Heart right ventricle (tissue), 16 donors: ENCODE results near the gene RXFP1. TPM values are rescaled to one million over a fixed set of nuclear protein-coding genes. Genes with fewer than 3 reads are reported as not detected.
"Not testable (repeated sequence)": the region's sequence is repeated elsewhere in the genome, so short reads cannot be mapped to it uniquely, and the experiment has no call there.

Experiments used
- ATAC-seq, 8 donors: fragments of 200-7000 bp; cut with Tn5 transposase; one replicate each; pipeline ENCODE4 v1.9.1; 2020; ENCODE audit warnings: mild to moderate bottlenecking in 8 of 8, moderate library complexity in 8 of 8, moderate number of reproducible peaks in 1 of 8
- DNase-seq, 2 donors: peaks; one replicate each; pipeline ENCODE4 v3.0.0-alpha.2; 2020
- H3K27ac ChIP-seq, 10 donors: fragments of 200-600 bp; sonication (generic) in 2 of 10; one replicate each; pipeline versions ENCODE4 v1.5.0 to v1.8.0; 2020 to 2022; ENCODE audit warnings: mild to moderate bottlenecking in 3 of 10
- H3K27me3 ChIP-seq, 7 donors: fragments of 200-600 bp; one replicate each; pipeline ENCODE4 v1.8.0; 2021 to 2022; ENCODE audit warnings: mild to moderate bottlenecking in 2 of 7
- H3K36me3 ChIP-seq, 9 donors: fragments of 200-600 bp; sonication (generic) in 1 of 9; one replicate each; pipeline versions ENCODE4 v1.5.0 to v1.8.0; 2020 to 2022; ENCODE audit warnings: mild to moderate bottlenecking in 2 of 9
- H3K4me1 ChIP-seq, 9 donors: fragments of 200-600 bp; sonication (generic) in 1 of 9; one replicate each; pipeline versions ENCODE4 v1.5.0 to v1.8.0; 2020 to 2022; ENCODE audit warnings: mild to moderate bottlenecking in 4 of 9
- H3K4me3 ChIP-seq, 10 donors: fragments of 200-600 bp; sonication (generic) in 2 of 10; one replicate each; pipeline versions ENCODE4 v1.5.0 to v1.8.0; 2020 to 2022; ENCODE audit warnings: mild to moderate bottlenecking in 7 of 10, moderate library complexity in 2 of 10
- H3K9me3 ChIP-seq, 11 donors: fragments of 200-600 bp in 10 of 11; sonication (generic) in 2 of 11; one replicate each; pipeline versions ENCODE4 v1.5.0 to v1.8.0; 2013 to 2022; ENCODE audit warnings: mild to moderate bottlenecking in 2 of 11, control low read depth in 1 of 11, moderate library complexity in 1 of 11
- CTCF ChIP-seq, 9 donors: fragments of 200-600 bp; sonication (generic) in 2 of 9; IDR thresholded peaks; one replicate each; pipeline versions ENCODE4 v1.5.0 to v1.8.0; 2021 to 2022; ENCODE audit warnings: antibody characterized with exemption in 9 of 9, mild to moderate bottlenecking in 5 of 9, moderate library complexity in 1 of 9
- WGBS, 2 donors: extraction: QIAGEN DNeasy Blood & Tissue Kit; methylation state at CpG; one replicate each; pipeline ENCODE4 v1.1.7; 2013; ENCODE audit warnings: inconsistent platforms in 1 of 2; 5-methylcytosine and 5-hydroxymethylcytosine counted together
- intact Hi-C, 10 donors: fragments of 100-400 bp; cut with DNase I; formaldehyde crosslinking; loops; one replicate each; pipeline versions ENCODE4 v1.11.1 to v1.14.2; 2022
- polyA plus RNA-seq, 2 donors: library from polyadenylated mRNA; stranded (reverse); fragments of 200-250 nt; gene quantifications; one replicate each; pipeline ENCODE4 v1.2.3, GENCODE V29; 2013
- total RNA-seq, 10 donors: library from RNA; stranded (reverse); fragmentation: NEBNext Ultra II Directional in 3 of 10; extraction: Animal tissue kit (Norgen Biotek cat#: 25700) in 3 of 10; gene quantifications; one replicate each; pipeline versions ENCODE4 v1.2.1 to v1.2.4, GENCODE V29; 2021 to 2023
- donor health status: Arrhythmogenic right ventricular cardiomyopathy.
- donor health status: ischemic (EF 13 %, LVEDD 7.1; RV severe dilation, severe dysfunction).
- donor health status: healthy with polysubstance abuse.
- donor health status: DM: no; HTN: yes; CAD: no.
- donor health status: DM: no; HTN: no; CAD: no.
- donor health status: ischemic (EF 25% LVEDD 6.9; RV normal size, moderate dysfunction).
- donor health status: ischemic (EF 25% LVEDD 5.7; RV mildly dilated, moderate dysfunction).
- donor health status: healthy.
- donor health status: DM: yes; HTN: yes; CAD: no.
- donor health status: Ischemic cardiomyopathy.
- donor health status: ischemic (EF 35%, LVEDD 5.7; RV mildly dilated, moderate dysfunction).
- donor health status: nonischemic (EF 11% LVEDD 7.7; RV severe dilation, severe dysfunction).
- donor health status: DM: yes; HTN: yes; CAD: no.
- donor health status: PGD.
- donor health status: ischemic (EF 29% LVEDD 5.4; RV normal size, mild dysfunction).
- donor health status: nonischemic (EF 23%, LVEDD 6.1; RV moderate dilation, normal function).

The RXFP1 gene
- total and polyA plus RNA-seq, 12 donors, result 0.07 to 0.16 TPM; not detected in 10

DNA sequence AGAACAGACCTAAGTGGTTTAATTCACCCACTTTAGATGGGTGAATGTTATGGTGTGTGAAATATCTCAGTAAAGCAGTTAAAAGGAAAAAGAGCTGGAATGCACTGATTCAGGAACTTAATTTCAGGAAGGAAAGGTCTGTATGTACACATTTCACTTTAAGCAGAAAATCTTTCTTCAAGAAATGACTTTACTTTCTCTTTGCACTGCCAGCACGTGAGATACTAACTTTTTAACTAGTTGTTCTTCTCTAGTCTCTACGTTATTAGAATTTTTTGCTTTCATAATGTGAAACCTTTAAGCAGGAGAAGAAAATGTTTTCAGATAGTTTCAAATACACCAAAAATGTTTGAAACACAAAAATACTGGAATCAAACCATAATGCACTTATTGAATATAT lies 131.2 kb downstream of the RXFP1 start:
- no peaks in the 10 kb centered on the region for H3K9me3 ChIP-seq
- TF ChIP-seq CTCF (IDR thresholded peaks at IDR 0.05), result no peak
- H3K4me1 ChIP-seq, result peaks cover 0 to 4% (median 0%) of the 10 kb centered on the region in 9 donors
- no peaks in the 10 kb centered on the region for H3K27me3 ChIP-seq
- ATAC-seq, result no peak
- DNase-seq, result no peak
- WGBS, 2 donors, result 32 to 45% methylated on average over 2 of the region's 2 CpGs
- no peak overlapping the region for H3K4me3 ChIP-seq
- intact Hi-C loops, result no loop called here
- H3K27ac ChIP-seq, result no peak overlapping the region
- no peaks in the 10 kb centered on the region for H3K36me3 ChIP-seq

- ATAC-seq (no peak), DNase-seq (no peak)
- Histone ChIP-seq H3K36me3 (no peaks in the 10 kb centered on the region), H3K27ac (no peak overlapping the region), H3K27me3 (no peaks in the 10 kb centered on the region), H3K9me3 (peaks cover 0 to 6% (median 0%) of the 10 kb centered on the region in 11 donors), H3K4me3 (no peak overlapping the region), H3K4me1 (no peaks in the 10 kb centered on the region)
- 79 to 88% methylated on average over 1 of the region's 1 CpG for WGBS, 2 donors
- no peak for TF ChIP-seq CTCF (IDR thresholded peaks at IDR 0.05)
- intact Hi-C loops, result no loop called here
Observed at GRCh38 chr4:158656439-158656838, 134.8 kb downstream of the RXFP1 start.

DNA sequence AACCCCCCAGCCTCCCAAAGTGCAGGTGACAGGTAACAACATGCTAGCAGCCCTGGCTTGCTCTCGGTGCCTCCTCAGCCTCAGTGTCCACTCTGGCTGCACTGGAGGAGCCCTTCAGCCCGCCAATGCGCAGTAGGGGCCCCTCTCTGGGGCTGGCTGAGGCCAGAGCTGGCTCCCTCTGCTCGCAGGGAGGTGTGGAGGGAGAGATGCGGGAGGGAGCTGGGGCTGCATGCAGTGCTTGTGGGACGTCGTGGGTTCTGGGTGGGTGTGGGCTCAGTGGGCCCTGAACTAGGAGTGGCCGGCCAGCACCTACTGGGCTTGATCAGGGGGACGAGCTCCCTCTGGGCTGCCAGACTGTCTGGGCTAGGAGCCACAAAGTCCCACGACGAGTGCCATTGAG lies 135.6 kb downstream of the RXFP1 start:
- TF ChIP-seq CTCF (IDR thresholded peaks at IDR 0.05), result no peak
- 92 to 93% methylated on average over 11 of the region's 11 CpGs for WGBS, 2 donors
- DNase-seq, result no peak
- H3K4me3 ChIP-seq, result no peak overlapping the region
- no peak overlapping the region for H3K27ac ChIP-seq
- intact Hi-C loops, result no loop called here
- no peaks in the 10 kb centered on the region for H3K27me3 ChIP-seq
- H3K9me3 ChIP-seq, result peaks cover 0 to 6% (median 0%) of the 10 kb centered on the region in 11 donors
- no peaks in the 10 kb centered on the region for H3K36me3 ChIP-seq
- no peak for ATAC-seq
- no peaks in the 10 kb centered on the region for H3K4me1 ChIP-seq

GRCh38 chr4:158663255-158663654 lies 141.6 kb downstream of the RXFP1 start:
- H3K36me3 ChIP-seq, DNase-seq, H3K27ac ChIP-seq, H3K4me1 ChIP-seq, H3K9me3 ChIP-seq, intact Hi-C loops, ATAC-seq, H3K4me3 ChIP-seq, H3K27me3 ChIP-seq: not testable (repeated sequence)
- WGBS, 2 donors, result 63 to 72% methylated on average over 4 of the region's 4 CpGs

DNA sequence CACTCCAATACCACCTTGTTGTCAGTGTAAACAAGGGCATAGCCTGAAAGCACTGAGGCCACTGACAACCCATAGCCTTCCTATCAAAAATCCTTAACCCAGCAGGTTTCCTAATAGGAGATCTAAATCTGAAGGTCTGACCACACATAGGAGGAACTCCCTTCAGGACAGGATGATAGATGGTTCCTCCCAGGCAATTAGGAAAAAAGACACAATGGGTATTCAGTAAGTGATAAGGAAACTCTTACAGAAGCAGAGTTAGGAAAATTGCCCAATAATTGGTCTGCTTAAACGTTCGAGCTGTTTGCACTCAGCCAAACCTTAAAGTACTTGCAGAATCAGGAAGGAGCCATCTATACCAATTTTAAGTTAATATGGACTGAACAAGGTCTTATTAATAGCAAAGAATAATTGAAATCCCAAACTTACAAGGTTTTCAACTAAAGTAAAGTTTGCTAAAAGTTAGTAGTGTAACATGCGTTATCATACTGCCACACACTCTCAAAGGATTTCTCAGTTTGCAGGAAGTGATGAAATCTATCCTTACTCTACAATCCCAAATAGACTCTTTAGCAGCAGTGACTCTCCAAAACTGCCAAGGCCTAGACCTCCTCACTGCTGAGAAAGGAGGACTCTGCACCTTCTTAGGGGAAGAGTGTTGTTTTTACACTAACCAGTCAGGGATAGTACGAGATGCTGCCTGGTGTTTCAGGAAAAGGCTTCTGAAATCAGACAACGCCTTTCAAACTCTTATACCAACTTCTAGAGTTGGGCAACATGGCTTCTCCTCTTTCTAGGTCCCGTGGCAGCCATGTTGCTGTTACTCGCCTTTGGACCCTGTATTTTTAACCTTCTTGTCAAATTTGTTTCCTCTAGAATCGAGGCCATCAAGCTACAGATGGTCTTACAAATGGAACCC lies 142.3 kb downstream of the RXFP1 start:
- H3K27me3 ChIP-seq, intact Hi-C loops, H3K27ac ChIP-seq, ATAC-seq, DNase-seq, H3K36me3 ChIP-seq, H3K4me1 ChIP-seq, H3K4me3 ChIP-seq, H3K9me3 ChIP-seq: not testable (repeated sequence)
- WGBS, 2 donors, result 78 to 79% methylated on average over 8 of the region's 8 CpGs
